HG03103 (cell line): ENCODE results near the gene EEF1E1.

ENCODE experiments used
- ATAC-seq: cut with Tn5 transposase; IDR thresholded peaks from one replicate; pipeline ENCODE4 v1.9.1; 2021; ENCODE audit warnings: low read depth; ENCODE audit not compliant: unreplicated experiment

The EEF1E1 gene

DNA sequence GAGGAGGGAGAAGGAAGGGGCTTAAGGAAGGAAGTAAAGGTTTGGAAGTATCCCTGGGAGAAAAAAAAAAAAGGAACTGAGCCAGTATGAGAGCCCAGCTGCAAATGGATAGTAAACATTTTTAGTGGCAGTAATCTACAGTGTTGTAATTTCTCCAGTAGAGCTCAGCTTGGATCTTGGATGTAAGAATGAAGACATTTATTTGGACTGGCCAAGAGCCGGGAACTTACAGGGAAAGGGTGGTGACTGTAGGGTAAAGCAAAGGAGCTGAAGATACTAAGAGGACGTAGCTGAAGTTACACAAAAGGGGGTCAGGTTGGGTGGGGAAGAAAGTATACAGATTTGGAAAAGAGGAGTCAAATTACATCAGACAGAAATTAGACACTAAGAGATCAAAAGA lies 13.5 kb downstream of the EEF1E1 start:
- no peak for ATAC-seq

DNA sequence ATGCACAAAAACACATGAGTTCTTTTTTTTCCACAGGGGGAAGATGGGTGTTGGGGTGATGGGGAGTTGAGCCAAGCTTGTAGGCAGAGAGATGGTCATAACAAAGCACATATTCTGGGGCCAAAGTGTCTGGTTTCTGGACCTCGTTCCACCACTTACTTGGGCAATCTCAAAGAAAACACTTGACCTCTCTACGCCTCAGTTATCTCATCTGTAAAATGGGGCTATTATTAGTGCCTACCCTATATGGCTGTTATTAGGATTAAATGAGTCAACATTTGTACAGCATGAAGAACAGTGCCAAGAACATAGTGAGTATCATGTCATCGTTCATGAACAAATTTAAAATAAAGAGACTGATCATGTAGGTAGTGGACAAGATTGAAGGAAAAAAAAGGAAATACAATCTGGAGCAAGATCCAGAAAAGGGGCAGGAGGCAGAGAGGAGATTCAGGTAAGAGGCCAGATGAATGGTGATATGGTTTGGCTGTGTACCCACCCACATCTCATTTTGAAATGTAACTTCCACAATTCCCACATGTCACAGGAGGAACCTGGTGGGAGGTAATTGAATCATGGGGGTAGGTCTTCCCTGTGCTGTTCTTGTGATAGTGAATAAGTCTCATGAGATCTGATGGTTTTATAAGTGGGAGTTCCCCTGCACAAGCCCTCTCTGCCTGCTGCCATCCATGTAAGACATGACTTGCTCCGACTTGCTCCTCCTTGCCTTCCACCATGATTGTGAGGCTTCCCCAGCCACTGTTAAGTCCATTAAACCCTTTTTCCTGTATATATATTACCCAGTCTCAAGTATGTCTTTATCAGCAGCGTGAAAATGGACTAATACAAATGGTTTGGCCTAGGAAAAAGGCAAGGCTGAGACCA lies 14.2 kb downstream of the EEF1E1 start:
- ATAC-seq = no peak

- no peak for ATAC-seq
These were observed 15.5 kb downstream of the EEF1E1 start for GRCh38 chr6:8086755-8087306.

- ATAC-seq = no peak
These were observed 17.3 kb downstream of the EEF1E1 start for GRCh38 chr6:8085053-8085511.

GRCh38 chr6:8084586-8084985 lies 17.8 kb downstream of the EEF1E1 start:
- ATAC-seq = no peak

DNA sequence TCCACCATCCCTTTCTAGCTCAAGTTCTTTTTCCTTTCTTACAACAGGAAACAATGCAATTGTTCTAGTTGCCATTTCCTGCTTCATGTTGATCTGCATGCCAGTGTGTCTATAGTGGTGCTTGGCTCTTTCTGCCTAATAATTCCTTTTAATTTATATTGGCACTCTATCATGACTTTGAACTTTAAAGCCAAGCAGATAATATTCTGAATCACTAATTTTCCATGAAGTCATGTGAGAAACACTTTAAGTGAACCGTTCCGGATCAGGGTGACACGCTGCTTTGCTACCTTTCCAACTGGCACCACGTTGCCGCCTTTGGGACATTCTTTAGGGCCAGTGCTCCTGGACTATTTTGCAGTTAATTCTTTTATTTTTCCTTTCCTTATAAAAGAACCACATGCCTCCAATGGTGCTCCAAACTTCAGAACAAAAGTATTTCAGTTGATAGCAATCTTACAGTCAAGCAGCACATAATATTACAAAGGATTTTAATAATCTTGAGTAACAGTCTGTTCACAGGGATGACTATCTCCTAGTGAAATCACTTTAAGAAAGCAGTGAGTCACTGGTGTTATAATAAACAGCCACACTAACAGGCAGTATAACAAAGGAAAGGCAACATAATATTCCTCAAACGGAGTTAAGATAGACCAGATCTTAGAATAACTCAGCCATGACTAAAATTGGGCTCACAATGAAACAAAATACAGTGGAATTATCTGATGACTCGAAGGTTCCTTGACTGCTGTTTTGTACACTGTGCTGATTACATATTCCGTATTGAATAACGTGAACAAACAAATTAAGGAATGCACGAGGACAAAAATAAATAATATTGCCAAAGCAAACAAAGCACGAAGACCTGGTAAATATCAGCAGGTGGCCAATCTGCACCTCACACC lies 19.1 kb downstream of the EEF1E1 start:
- no peak for ATAC-seq

DNA sequence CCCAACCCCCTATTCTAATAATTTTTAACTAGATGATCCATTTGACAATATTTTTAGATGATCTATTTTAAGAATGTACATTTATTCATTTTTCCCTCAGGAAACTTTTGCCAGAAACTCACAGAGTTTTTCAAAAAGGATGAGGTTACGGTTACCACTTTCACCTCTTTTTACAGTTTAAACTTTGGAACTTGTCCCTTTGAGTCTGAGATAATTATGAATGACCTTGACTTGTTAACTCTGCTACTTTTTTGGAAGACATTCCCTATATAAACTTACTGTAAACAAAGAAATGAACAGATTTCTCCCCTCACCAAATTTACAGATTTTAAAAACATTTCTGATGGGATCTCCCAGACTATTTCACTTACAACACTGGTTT lies 19.8 kb downstream of the EEF1E1 start:
- ATAC-seq = no peak

- no peak for ATAC-seq
These were observed 21.8 kb downstream of the EEF1E1 start for GRCh38 chr6:8080362-8081151.

GRCh38 chr6:8079126-8079525 lies 23.2 kb downstream of the EEF1E1 start:
- no peak for ATAC-seq

- no peak for ATAC-seq
These were observed 24.4 kb downstream of the EEF1E1 start for GRCh38 chr6:8077991-8078390.

GRCh38 chr6:8075704-8076103 lies 26.6 kb downstream of the EEF1E1 start:
- no peak for ATAC-seq

GRCh38 chr6:8075185-8075584 lies 27.2 kb downstream of the EEF1E1 start:
- no peak for ATAC-seq

GRCh38 chr6:8074213-8074612 lies 28.1 kb downstream of the EEF1E1 start:
- no peak for ATAC-seq

- ATAC-seq = no peak
These were observed 28.6 kb downstream of the EEF1E1 start for GRCh38 chr6:8073758-8074157.

- no peak for ATAC-seq
These were observed 31.6 kb downstream of the EEF1E1 start for GRCh38 chr6:8070718-8071117.

- ATAC-seq = no peak
These were observed 32.6 kb downstream of the EEF1E1 start for GRCh38 chr6:8069631-8070284.

DNA sequence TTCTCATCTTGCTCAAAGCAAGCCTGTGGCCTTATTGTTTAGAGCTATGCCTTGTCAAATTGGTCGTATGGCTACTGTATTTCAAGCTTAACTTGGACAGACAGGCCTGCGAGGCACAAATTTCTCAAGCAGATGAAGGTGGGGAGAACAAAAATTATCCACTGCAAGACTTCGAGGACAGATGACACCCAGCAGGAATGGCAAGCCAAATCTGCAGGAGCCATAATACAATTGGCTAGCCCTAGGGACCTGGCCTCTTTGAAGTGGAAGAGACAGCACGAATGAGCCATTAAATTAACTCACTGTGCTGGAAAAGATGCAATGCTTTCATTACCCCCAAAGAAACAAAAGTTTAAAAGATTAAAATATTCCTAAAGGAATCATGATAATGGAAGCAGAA lies 33.2 kb downstream of the EEF1E1 start:
- ATAC-seq = no peak

DNA sequence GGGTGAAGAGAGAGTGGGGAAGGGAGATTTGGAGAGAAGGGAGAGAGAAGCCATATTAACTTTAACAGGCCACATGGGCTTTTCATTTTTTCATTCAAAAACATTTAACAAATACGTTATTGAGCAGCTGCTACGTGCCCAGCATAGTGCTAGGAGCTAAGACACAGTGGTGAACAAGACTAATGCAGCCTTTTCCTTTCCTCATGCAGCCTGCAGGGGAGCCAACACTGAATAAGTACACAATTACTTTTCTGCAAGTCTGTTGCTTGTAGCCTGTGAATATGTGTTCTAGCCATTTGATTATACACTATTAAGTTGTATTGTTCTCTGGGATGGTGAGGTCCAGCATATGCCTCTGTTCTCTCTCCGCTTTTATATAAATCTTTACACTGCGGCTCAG lies 36.2 kb downstream of the EEF1E1 start:
- ATAC-seq = no peak

DNA sequence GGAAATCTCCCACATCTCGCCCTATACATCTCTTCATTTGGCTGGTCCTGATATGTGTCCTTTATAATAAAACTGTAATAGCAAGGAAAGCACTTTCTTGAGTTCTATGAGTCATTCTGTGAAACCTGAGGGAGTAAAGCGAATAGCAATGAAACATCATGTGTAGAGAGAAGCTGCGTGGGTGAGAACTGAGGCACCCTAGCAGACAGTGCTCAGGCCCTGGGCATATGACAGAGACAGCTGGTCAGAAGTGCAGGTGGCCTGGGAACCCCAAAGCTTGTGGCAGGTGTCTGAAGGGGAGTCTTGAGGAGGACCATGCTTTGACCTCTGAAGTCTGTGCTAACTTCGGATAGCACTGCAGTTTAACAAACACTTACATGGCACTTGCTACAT lies 36.8 kb downstream of the EEF1E1 start:
- ATAC-seq = peak; percentile 34
